T-helper 17 cell (primary cell): ENCODE results near the gene RRAD. TPM values are rescaled to one million over a fixed set of nuclear protein-coding genes. Genes with fewer than 3 reads are reported as not detected.
"Not testable (repeated sequence)": the region's sequence is repeated elsewhere in the genome, so short reads cannot be mapped to it uniquely, and the experiment has no call there.

Source experiments
- ATAC-seq: fragments of 150-1000 bp; cut with Tn5 transposase; 2 replicates; pipeline ENCODE4 v1.10.0; 2021; ENCODE audit warnings: mild to moderate bottlenecking, moderate library complexity
- DNase-seq, 3 donors: peaks; one replicate each; pipeline versions ENCODE4 v3.0.0 to v3.0.0-alpha.2; 2020 to 2021
- H3K9me3 ChIP-seq: one replicate; pipeline ENCODE4 v1.7.0; 2013; ENCODE audit warnings: low read length, mild to moderate bottlenecking; ENCODE audit not compliant: control insufficient read depth, poor library complexity, severe bottlenecking
- H3K27ac Mint-ChIP-seq: one replicate; pipeline ENCODE4 v1.8.0; 2022; ENCODE audit warnings: mild to moderate bottlenecking, moderate library complexity, mixed read lengths
- H3K27me3 Mint-ChIP-seq: one replicate; pipeline ENCODE4 v1.8.0; 2022; ENCODE audit warnings: mixed read lengths
- H3K36me3 Mint-ChIP-seq: one replicate; pipeline ENCODE4 v1.8.0; 2022; ENCODE audit warnings: low read depth, mixed read lengths
- H3K4me1 Mint-ChIP-seq: one replicate; pipeline ENCODE4 v1.8.0; 2022; ENCODE audit warnings: mild to moderate bottlenecking, mixed read lengths
- H3K4me3 Mint-ChIP-seq: one replicate; pipeline ENCODE4 v1.8.0; 2022; ENCODE audit warnings: mild to moderate bottlenecking, moderate library complexity, mixed read lengths
- total RNA-seq, 4 donors: library from RNA in 2 of 4; stranded (reverse) in 2 of 4; gene quantifications; one replicate each; pipeline ENCODE4 v1.2.3 and lab custom pipeline; 2022 to 2026

The RRAD gene
- total RNA-seq, 2 donors from 2014 or later = 0.52 to 0.67 TPM

- Mint-ChIP-seq H3K27me3 (peaks cover under 1% of the 10 kb centered on the region), H3K4me1 (peaks cover 23% of the 10 kb centered on the region), H3K4me3 (no peak overlapping the region), H3K36me3 (no peaks in the 10 kb centered on the region), H3K27ac (peak overlapping the region; percentile 72)
- no peaks in the 10 kb centered on the region for H3K9me3 ChIP-seq
- no peak for DNase-seq
- ATAC-seq = no peak
Observed at GRCh38 chr16:66958857-66959703, 33.7 kb upstream of the RRAD start.

GRCh38 chr16:66956154-66956457 is 30.8 kb upstream of the RRAD start:
- not testable (repeated sequence) for ATAC-seq, H3K9me3 ChIP-seq, H3K4me3 Mint-ChIP-seq, H3K27ac Mint-ChIP-seq, H3K36me3 Mint-ChIP-seq, DNase-seq
- peaks cover 21% of the 10 kb centered on the region for H3K27me3 Mint-ChIP-seq
- H3K4me1 Mint-ChIP-seq = peaks cover 22% of the 10 kb centered on the region

- H3K27ac Mint-ChIP-seq, H3K4me3 Mint-ChIP-seq, H3K9me3 ChIP-seq, H3K36me3 Mint-ChIP-seq, DNase-seq, ATAC-seq: not testable (repeated sequence)
- peaks cover 17% of the 10 kb centered on the region for H3K4me1 Mint-ChIP-seq
- peaks cover 23% of the 10 kb centered on the region for H3K27me3 Mint-ChIP-seq
Observed at GRCh38 chr16:66955363-66956153, 30.2 kb upstream of the RRAD start.

GRCh38 chr16:66954097-66954659 is 28.8 kb upstream of the RRAD start:
- ATAC-seq (peak; percentile 88), DNase-seq (peak; percentile 36 to 67 (median 51))
- peaks cover 4% of the 10 kb centered on the region for H3K9me3 ChIP-seq
- H3K27me3 Mint-ChIP-seq = peaks cover 35% of the 10 kb centered on the region
- no peak overlapping the region for H3K27ac Mint-ChIP-seq
- H3K4me3 Mint-ChIP-seq = no peak overlapping the region
- no peaks in the 10 kb centered on the region for H3K36me3 Mint-ChIP-seq
- H3K4me1 Mint-ChIP-seq = peaks cover 19% of the 10 kb centered on the region

GRCh38 chr16:66953462-66954096 is 28.2 kb upstream of the RRAD start:
- Mint-ChIP-seq H3K27ac (no peak overlapping the region), H3K36me3 (no peaks in the 10 kb centered on the region), H3K27me3 (peaks cover 41% of the 10 kb centered on the region), H3K4me3 (no peak overlapping the region), H3K4me1 (peaks cover 15% of the 10 kb centered on the region)
- peaks cover 4% of the 10 kb centered on the region for H3K9me3 ChIP-seq
- DNase-seq (no peak), ATAC-seq (no peak)

- Mint-ChIP-seq H3K36me3 (no peaks in the 10 kb centered on the region), H3K27ac (no peak overlapping the region), H3K27me3 (peaks cover 47% of the 10 kb centered on the region), H3K4me3 (no peak overlapping the region), H3K4me1 (peaks cover 19% of the 10 kb centered on the region)
- DNase-seq = no peak
- peaks cover 4% of the 10 kb centered on the region for H3K9me3 ChIP-seq
- no peak for ATAC-seq
Observed at GRCh38 chr16:66952430-66953110, 27.2 kb upstream of the RRAD start.

GRCh38 chr16:66950971-66951790 is 25.8 kb upstream of the RRAD start:
- H3K27ac Mint-ChIP-seq = no peak overlapping the region
- no peaks in the 10 kb centered on the region for H3K36me3 Mint-ChIP-seq
- H3K4me1 Mint-ChIP-seq = peaks cover 26% of the 10 kb centered on the region
- peaks cover 47% of the 10 kb centered on the region for H3K27me3 Mint-ChIP-seq
- H3K9me3 ChIP-seq = peaks cover 4% of the 10 kb centered on the region
- DNase-seq = no peak
- H3K4me3 Mint-ChIP-seq = no peak overlapping the region
- ATAC-seq = no peak

- no peak for ATAC-seq
- H3K4me1 Mint-ChIP-seq = peaks cover 26% of the 10 kb centered on the region
- peaks cover 47% of the 10 kb centered on the region for H3K27me3 Mint-ChIP-seq
- no peaks in the 10 kb centered on the region for H3K36me3 Mint-ChIP-seq
- H3K4me3 Mint-ChIP-seq = no peak overlapping the region
- peaks cover 4% of the 10 kb centered on the region for H3K9me3 ChIP-seq
- H3K27ac Mint-ChIP-seq = no peak overlapping the region
- DNase-seq = no peak
Observed at GRCh38 chr16:66950437-66950836, 25.1 kb upstream of the RRAD start.

GRCh38 chr16:66949472-66949871 is 24.1 kb upstream of the RRAD start:
- DNase-seq (no peak), ATAC-seq (no peak)
- peaks cover 47% of the 10 kb centered on the region for H3K27me3 Mint-ChIP-seq
- peaks cover 4% of the 10 kb centered on the region for H3K9me3 ChIP-seq
- H3K27ac Mint-ChIP-seq = no peak overlapping the region
- H3K4me3 Mint-ChIP-seq = peak overlapping the region; percentile 55
- H3K4me1 Mint-ChIP-seq = peaks cover 26% of the 10 kb centered on the region
- H3K36me3 Mint-ChIP-seq = no peaks in the 10 kb centered on the region

GRCh38 chr16:66948837-66949225 is 23.5 kb upstream of the RRAD start:
- ATAC-seq (no peak), DNase-seq (no peak)
- Mint-ChIP-seq H3K27ac (no peak overlapping the region), H3K27me3 (peaks cover 44% of the 10 kb centered on the region), H3K36me3 (no peaks in the 10 kb centered on the region), H3K4me3 (no peak overlapping the region), H3K4me1 (peaks cover 24% of the 10 kb centered on the region)
- peaks cover 4% of the 10 kb centered on the region for H3K9me3 ChIP-seq

GRCh38 chr16:66948134-66948836 is 22.9 kb upstream of the RRAD start:
- DNase-seq = no peak
- peak overlapping the region; percentile 89 for H3K4me3 Mint-ChIP-seq
- peaks cover 24% of the 10 kb centered on the region for H3K4me1 Mint-ChIP-seq
- peaks cover 40% of the 10 kb centered on the region for H3K27me3 Mint-ChIP-seq
- H3K27ac Mint-ChIP-seq = no peak overlapping the region
- peaks cover 4% of the 10 kb centered on the region for H3K9me3 ChIP-seq
- peak; percentile 16 for ATAC-seq
- no peaks in the 10 kb centered on the region for H3K36me3 Mint-ChIP-seq
